Lung microvascular endothelial cell (primary cell): ENCODE results near the gene PTPRD. TPM values are rescaled to one million over a fixed set of nuclear protein-coding genes. Genes with fewer than 3 reads are reported as not detected.
"Not testable (repeated sequence)": the region's sequence is repeated elsewhere in the genome, so short reads cannot be mapped to it uniquely, and the experiment has no call there.

Experiments used
- DNase-seq, 2 donors: peaks; one replicate each; pipeline versions ENCODE4 v3.0.0 to v3.0.0-alpha.2; 2010; ENCODE audit warnings: low read depth in 2 of 2
- total RNA-seq: library from RNA; depleted of rRNA; stranded (reverse); fragments of >200 nt; gene quantifications from 2 replicates; pipeline ENCODE4 v1.2.1, GENCODE V29; 2014

Gene PTPRD
- total RNA-seq, 1 donor from 2014 or later, result 1.2 TPM

DNA sequence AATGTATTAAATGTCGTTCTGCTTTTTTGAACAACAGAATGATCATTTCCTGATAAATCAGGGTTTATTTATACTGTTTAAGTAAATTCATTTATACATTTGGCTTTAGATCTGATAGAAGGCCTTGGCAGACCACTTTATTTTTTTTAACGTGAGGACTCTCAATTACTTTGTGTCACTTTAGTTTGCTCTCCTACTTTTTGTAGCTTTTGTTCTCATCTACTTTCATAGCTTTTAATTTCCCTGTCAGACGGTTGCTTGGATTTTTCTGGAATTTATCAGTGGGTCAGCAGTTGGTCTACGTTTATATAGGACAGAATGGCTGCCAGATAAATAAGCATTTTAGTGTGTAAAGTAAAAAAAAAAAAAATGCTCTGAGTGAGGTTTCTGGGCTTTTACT lies 1910.9 kb downstream of the PTPRD start:
- no peak for DNase-seq

DNA sequence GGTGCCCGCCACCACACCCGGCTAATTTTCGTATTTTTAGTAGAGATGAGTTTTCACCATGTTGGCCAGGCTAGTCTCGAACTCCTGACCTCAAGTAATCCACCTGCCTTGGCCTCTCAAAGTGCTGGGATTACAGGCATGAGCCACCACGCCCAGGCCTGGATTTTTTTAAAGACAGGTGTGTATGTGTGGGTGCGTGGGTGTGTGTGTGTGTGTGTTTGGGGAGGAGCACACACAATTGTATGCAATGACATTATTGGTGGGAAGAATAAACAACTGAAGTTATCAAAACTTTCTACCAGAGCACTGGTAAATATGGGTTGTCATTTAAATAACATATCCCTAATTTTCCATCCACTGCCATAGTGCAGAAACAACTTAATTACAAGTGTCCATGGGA lies 1915.2 kb downstream of the PTPRD start:
- DNase-seq, result not testable (repeated sequence)

DNA sequence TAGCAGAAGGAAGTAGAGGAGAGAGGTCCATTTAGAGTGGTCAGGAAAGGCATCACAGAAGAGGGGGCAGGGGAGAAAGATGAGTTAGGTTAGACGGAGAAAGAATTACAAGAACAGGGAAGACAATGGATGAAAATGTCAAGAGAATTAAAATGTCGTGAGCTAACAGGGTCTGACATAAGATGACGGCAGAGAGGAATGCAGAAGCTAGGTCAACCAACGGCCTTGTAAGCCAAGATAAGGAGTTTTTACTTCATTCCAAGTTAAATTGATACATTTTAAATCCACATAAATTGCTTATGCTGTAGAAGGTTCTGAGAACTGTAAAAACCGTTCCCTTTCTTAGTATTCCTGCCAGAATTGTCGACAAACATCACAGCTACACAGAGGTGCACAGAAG lies 1916.3 kb downstream of the PTPRD start:
- no peak for DNase-seq

DNA sequence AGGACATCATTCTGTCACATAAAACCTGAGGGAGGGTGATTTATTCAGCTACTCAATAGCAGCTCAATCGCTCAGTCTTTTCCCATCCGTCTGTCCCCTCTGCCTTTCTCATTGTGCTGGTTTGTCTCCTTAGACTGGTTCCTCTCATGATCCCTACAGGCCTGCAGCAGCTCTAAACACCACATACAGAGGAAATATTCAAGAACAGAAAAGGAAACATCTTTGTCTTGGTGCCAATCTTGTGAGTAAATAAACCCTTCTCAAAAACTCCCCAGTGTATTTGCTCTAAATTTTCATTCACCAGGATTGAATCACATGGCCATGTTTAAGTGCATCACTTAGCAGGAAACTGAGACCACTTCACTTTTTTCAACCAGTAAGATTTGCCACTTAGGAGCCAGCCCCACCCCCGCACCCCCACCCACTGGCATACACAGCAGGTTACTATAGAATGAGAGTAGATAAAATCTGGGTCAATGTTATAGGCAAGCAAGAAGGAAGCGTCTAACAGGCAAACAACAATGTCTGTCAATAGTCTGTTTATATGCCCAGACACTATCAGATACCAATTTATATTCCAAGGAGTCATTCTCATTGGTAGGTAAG lies 1917.7 kb downstream of the PTPRD start:
- no peak for DNase-seq

DNA sequence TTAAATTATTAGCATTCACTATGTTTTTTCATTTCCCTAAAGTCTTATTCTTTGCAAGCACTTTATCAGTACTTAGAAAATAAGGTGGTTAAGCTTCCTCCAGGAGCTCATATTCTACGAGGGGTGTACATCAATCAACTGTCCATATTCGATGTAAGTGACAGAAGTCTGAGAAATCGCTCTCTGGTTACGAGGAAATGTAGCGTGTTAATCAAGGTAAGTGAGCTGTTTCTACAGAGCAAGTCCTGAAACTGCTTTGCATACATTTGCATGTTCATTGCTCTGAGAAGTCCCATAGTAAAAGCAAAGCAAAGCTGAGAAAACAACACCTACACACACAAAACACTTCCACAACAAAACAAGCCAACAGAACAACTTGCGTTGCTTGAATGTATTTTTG lies 1919.3 kb downstream of the PTPRD start:
- no peak for DNase-seq

DNA sequence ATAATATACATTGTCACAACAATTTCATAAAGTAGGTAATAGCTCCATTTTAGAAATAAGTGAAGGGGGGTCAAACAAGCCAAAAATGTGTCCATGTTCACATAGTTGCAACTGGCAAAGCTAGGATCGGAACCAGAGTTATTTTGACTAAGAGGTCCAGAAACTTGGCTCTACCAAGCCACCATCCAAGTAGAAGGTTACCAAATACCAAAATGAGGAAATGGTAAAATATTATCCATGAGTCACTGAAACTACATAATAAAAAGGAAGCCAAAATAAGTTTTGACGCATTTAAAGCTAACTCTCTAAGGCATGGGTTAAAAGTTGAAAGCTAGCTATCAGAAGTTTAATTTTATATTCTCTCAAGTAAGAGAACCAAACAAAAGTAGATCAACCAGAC lies 1926.3 kb downstream of the PTPRD start:
- DNase-seq, result no peak

DNA sequence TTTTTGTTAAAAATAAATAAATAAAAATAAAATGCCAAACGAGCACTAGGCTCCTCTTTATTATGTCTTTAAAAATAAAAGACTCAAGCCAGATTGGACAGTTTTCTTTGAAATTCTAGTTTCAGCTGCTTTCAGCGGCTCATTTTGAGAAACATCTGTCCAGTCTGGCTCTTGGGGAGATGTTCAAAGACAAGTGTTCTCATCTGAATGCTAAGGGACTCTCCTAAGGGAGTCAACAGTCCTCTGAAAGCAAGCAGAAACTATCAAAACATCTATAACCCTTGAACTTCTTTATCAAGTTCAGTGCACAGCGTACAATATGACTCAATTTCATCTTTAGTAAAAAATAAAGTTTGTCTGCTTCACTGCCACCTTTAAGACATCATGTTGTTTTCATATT lies 1927.0 kb downstream of the PTPRD start:
- DNase-seq, result no peak

DNA sequence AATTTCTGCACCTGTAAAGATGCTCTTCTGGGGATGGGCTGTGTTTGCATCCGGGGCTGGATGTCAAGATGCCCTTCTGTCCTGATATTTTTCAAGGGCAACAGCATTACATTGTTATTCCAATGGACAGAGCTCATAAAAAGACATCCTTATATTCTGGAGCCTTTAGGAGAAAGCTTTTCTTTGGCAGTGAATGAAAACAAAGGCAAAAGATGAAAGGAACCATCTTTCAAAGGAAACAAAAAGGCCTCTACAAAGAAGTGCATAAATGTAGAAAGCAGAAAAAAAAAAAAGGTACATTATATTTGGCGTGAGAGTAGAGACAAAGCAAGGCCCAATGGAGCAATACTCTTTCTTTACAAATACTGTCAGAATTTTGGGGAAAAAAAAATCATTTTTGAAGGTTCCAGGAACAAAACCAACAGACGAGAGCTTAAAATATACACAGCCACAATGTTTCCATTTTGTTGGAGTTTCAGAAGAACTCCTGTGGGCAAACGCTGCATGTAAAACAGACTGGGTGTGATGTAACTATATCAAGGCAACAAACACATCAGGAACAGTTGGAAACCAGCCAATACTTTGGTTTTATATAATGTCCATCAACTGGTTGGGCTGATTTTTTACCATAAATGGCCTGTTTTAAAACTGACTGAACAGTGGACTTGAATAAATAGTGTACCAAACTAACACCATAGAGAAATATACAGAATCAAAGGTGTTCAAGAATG lies 1927.7 kb downstream of the PTPRD start:
- peak in 1 of 2 donors; percentile 32 for DNase-seq

DNA sequence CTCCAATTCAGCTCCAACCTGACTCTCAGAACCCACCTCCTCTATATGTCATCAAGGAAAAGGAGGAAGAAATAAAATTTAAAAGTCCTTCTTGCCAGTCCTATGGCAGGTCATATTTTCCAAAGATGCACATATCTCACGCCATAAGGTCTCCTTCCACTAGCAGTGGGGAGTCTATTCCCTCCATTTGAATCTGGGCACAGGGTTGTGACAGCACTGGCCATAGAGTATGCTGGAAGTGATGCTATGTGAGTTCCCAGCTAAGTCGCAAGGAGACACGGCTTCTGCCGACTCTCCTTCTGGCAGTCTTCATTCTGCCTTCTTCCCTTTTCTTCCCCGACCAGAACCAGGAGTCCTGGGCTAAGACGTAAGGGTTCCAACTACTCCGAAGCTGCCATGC lies 1929.3 kb downstream of the PTPRD start:
- DNase-seq, result no peak

DNA sequence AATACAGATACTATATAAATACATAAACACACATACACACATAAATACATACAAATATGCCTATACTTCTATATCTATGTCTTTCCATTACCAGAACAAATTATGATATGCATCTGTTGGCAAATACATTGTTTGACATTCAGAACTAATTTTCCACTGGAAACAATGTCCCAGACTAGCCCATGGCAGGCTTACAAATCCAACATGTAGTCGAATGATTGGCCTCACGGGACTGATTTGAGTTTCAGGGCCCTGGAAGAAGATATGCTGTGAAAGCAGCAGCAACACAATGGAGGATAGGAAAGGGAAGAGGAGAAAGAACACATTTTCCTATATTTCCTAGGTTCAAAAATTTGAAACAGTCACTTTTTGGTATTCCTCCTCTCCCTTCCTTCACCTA lies 1932.1 kb downstream of the PTPRD start:
- peak in 1 of 2 donors; percentile 35 for DNase-seq

DNA sequence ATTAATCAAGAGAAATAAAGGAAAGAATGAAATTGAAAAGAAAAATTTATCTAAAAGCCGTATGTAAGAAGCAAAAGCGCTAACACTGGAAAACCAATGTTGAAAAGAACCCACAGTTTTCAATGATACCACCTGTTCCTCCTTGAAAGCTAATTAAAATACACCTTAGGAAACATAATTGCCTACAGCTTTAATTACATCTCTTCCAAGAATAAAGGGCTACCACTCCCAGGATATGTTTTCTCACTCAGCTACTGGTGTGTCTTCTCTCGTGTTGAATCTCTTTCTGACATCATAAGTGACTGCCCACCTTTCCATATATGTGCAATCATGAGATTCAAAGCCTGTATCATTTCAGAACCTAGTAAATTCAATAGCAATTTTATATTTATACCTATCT lies 1932.6 kb downstream of the PTPRD start:
- DNase-seq, result no peak

DNA sequence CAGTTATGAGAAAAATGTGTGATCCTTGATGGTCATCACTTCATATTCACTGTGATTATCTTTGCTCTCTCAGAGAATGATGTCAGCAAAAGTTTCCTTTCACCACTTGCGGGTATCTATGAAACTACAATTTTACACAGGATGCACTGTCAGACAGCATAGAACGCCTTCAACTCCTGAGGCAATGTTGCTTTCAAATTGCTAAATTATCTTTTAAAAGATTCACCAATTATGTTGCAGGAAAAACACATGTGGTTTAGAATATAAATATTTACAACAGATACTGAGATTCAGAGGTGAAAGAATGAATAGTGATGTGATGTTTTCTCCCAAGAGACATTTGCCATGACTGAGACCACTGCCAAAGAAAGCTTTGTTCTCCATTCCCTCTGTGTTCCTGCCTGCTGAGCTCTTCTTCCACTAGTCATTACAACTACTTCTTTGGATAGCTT lies 1933.4 kb downstream of the PTPRD start:
- DNase-seq, result no peak

DNA sequence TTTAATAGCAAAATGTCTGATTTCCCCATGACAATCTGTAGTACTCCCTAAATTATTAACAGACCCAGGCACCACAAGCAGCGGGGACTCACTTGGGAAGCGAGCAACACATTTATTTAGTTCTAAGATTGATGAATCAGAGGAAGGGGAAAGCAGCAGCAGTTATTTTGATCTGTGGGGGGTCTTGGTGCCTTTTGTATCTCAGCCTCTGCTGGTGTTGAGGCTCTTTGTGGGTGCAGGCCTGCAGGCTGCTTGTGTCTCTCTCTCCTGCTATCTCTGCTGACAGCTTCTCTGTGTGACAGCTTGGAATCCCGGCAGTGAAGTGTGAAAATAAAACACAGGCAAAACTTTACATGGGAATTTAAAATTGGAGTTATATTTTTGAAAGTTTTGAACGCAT lies 1935.1 kb downstream of the PTPRD start:
- DNase-seq, result no peak

DNA sequence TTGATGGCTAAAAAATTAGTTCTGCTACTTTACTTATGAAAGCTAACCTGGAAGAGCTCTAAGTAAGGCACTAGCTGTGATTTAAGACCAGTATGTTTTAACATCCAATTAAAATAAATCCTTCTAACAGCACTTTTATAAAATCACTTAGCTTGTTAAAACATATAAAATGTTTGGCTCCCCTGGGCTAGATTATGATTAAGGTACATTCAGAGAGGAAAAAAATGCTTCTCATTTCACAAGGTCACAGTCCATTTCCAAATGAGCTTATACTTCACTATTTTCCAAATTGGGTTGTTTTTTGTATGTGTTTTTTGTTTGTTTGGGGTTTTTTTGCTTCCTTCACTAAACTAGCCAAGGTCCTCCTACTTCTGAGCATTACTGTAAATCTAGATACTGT lies 1938.3 kb downstream of the PTPRD start:
- no peak for DNase-seq

DNA sequence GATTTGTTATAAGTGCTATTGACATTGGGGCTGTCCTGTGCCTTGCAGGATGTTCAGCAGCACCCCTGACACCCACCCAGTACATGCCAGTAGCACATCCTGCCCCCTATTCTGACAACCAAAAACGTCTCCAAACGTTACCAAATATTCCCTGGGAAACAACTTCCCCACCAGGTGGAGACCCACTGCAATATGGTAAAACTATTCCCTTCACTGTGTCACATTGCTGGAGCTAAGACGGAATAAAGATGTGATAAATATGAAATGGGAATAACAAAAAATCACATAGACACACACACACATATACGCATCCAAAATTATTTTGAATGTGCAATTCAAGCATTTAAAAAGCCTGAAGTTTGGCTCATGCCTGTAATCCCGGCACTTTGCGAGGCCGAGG lies 1939.0 kb downstream of the PTPRD start:
- DNase-seq, result no peak

DNA sequence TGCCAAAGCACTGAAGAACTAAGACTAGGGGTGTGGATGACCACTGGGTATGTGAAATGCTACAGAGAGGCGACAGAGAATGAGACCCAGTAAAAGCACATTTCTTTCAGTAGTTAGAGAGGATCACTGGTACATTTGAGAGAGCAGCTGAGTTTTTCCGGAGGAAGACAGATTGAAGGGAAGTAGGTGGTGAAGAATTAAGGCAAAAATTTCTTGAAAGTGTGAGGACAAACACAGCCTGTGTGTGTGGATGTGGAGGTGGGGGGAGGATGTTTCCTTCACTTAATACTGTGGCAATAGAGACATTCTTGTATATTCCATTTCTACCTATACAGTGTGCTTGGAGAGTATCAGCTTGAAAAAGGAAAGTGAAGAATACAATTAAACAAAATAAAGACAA lies 1942.1 kb downstream of the PTPRD start:
- DNase-seq, result no peak

DNA sequence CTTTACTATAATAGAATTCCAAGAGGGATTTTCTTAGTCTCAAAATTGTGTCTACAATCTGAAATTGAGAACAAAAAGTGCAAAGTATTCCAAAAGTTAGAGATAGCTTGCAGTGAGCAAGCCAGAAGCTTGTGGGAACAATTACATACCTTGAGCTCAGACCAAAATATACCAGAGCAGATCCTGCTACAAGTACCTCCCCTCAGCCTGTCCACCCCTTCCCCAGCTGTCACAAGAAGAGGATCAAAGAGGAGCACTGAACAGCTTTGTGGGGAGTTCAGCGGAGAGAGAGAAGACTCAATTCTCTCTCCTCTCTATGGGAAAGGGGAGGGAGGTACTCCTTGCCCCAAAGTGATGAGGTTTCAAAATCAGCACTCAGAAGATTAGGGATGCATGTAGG lies 1944.1 kb downstream of the PTPRD start:
- DNase-seq, result no peak

DNA sequence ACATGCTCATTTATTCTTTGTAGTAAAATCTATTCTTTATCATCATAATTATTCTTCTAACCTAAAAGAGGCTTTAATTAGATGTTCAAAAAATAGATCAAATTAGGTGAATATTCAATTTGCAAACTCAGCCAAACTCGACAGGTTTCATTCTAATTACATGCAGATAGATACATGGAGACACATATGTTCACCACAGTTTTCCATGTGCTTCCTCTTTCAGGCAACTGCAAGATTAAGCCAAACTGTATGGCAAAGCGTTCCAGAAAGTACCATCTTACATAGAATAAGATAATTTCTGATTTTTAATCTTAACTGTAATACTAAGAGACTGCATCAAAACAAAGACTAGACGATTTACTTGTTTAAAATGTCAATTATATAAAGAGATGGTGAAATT lies 1944.6 kb downstream of the PTPRD start:
- DNase-seq, result no peak

DNA sequence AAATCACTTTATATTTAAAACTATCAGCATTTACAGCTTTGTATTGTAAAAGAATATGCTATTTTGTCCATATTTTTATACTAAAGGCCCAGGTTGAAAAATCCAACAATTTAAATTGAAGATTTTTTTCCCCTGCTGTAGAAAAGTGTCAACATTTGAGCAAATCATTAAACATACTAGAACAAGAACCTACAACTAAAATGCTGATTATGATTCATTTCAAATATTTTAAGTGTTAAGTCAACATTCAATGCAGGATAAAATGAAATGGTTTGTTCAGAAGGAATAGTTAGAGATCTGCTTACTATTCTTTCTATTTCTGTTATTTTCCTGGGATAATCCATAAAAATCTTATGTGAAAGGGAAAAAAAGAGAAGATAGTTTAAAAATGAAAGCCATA lies 1946.7 kb downstream of the PTPRD start:
- DNase-seq, result no peak

DNA sequence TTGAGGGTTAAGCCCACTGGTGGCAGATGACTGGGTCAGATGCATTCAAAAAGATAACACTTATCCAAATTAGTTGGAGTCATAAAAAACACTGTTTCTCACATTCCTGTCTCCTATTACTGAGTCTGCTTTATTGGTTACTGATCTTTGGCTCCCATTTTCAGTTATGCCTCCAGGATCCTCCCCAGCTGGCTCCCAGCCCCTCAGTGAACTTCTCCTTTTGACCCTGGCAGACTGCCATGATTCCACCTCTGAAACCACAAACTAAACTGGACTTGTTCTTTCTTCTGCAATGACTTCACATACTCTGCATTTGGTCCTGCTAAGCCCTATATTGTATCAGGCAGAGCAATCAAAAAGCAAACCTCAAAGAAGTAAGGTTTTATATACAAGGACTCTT lies 1952.4 kb downstream of the PTPRD start:
- peak in 1 of 2 donors; percentile 39 for DNase-seq

DNA sequence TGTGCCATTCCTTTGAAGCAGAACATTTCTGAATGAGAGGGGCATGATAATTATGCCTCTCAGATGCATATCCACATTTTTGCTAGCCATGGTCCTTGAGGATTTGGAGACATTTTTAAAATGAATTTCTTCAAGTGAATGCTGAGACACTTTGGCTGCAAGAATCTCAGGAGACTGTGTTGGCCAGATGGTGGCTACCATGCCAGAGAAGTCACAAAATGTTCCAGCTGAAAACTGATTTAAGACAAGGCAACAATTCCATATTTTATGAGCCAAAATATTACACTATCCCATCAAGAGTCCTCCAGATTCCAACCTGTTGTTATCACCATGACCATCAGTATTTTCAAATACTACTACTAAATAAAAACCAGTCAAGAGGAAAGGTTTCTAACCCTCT lies 1953.7 kb downstream of the PTPRD start:
- DNase-seq, result no peak

DNA sequence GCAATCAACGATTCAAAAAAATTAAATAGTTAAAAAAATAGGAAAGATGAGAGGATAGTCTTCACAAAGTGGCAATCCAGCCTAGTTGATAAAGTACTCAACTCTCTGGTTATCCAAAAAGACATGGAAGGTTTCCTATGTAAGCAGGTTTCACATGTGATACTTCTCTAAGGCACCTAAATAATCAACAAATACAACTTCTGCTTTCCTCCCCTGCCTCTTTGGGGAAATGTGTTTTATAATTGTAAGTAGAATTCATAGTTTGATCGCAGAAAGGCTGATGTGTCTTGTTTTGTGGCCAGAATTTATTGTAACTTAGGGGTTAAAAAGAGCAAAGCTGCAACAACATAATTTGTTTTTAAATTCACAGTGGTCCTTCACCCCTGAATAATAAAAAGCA lies 1957.7 kb downstream of the PTPRD start:
- no peak for DNase-seq

DNA sequence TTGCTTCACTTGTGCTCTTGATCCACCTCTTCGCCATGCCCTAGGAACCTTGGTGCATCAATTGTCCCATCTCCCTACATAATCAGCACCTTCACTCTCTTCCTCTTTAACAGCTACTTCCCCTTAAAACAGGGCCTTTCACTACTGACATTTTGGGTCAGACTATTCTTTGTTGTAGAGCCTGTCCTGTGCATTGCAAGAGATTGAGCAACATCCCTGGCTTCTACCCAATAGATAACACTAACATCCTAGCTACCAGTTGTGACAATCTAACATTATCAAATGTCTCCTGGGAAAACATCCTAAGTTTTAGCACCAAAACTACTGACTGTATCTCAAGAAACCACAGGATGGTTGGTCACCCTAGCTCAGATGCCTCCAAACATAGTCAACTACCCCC lies 1958.9 kb downstream of the PTPRD start:
- DNase-seq, result peak in 1 of 2 donors; percentile 56

DNA sequence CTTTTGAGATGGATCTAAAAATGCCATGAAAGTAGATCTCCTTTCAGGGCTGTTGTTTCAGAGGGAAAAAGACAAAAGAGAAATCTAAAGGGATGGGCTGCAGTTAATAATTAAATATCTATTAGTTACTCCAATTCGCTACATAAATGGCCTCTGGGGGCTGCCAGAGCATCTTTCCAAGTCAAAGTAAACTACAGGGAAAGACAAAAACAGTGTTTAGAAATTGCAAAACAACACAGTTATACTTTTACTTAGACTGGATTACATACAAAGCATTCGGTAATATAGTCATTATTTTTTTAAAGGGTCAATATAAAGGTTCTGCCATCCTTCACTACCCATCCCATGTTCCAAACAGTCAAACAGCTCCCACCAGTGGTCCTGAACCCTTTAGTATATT lies 1959.7 kb downstream of the PTPRD start:
- no peak for DNase-seq
